LoVo (cell line): ENCODE data around the gene TIGD4.

Experiments used
- DNase-seq: peaks from one replicate; pipeline ENCODE4 v3.0.0-alpha.2; 2016; ENCODE audit warnings: low spot score

TIGD4 gene

GRCh38 chr4:152719801-152720556 is 59.6 kb downstream of the TIGD4 start:
- no peak for DNase-seq
